Liver (tissue), 9 donors: ENCODE measurements around the gene COX18. TPM values are rescaled to one million over a fixed set of nuclear protein-coding genes. Genes with fewer than 3 reads are reported as not detected.

Experiments used
- DNase-seq: peaks from one replicate; pipeline ENCODE4 v3.0.0-alpha.2; 2017; ENCODE audit warnings: low spot score
- H3K27ac ChIP-seq, 2 donors: one replicate each; pipeline ENCODE4 v1.7.0; 2013; ENCODE audit warnings: inconsistent platforms in 2 of 2, low read length in 2 of 2, control low read depth in 1 of 2, low read depth in 1 of 2, mild to moderate bottlenecking in 1 of 2
- H3K27me3 ChIP-seq, 4 donors: one replicate each; pipeline versions ENCODE4 v1.6.1 to v1.7.0; 2013; ENCODE audit warnings: low read length in 3 of 4, inconsistent platforms in 1 of 4, mild to moderate bottlenecking in 1 of 4, moderate library complexity in 1 of 4; ENCODE audit not compliant: control insufficient read depth in 4 of 4, insufficient read depth in 4 of 4
- H3K36me3 ChIP-seq, 4 donors: one replicate each; pipeline versions ENCODE4 v1.6.1 to v1.7.0; 2013; ENCODE audit warnings: low read length in 3 of 4, mild to moderate bottlenecking in 3 of 4, low read depth in 1 of 4, moderate library complexity in 1 of 4; ENCODE audit not compliant: control insufficient read depth in 4 of 4, insufficient read depth in 3 of 4
- H3K4me1 ChIP-seq, 4 donors: one replicate each; pipeline versions ENCODE4 v1.6.1 to v1.7.0; 2013; ENCODE audit warnings: low read length in 3 of 4, mild to moderate bottlenecking in 3 of 4, moderate library complexity in 1 of 4; ENCODE audit not compliant: control insufficient read depth in 4 of 4, insufficient read depth in 4 of 4
- H3K4me3 ChIP-seq, 3 donors: one replicate each; pipeline versions ENCODE4 v1.6.1 to v1.7.0; 2013; ENCODE audit warnings: low read length in 3 of 3, control low read depth in 1 of 3, low read depth in 1 of 3, mild to moderate bottlenecking in 1 of 3
- H3K9ac ChIP-seq, 2 donors: one replicate each; pipeline ENCODE4 v1.7.0; 2013; ENCODE audit warnings: low read length in 2 of 2, mild to moderate bottlenecking in 2 of 2, moderate library complexity in 2 of 2, control low read depth in 1 of 2, low read depth in 1 of 2
- H3K9me3 ChIP-seq, 4 donors: one replicate each; pipeline versions ENCODE4 v1.6.1 to v1.7.0; 2013; ENCODE audit warnings: low read length in 3 of 4; ENCODE audit not compliant: control insufficient read depth in 4 of 4
- ATF3 ChIP-seq: IDR thresholded peaks from 2 replicates; pipeline ENCODE4 v1.6.1; 2016; ENCODE audit warnings: antibody characterized with exemption
- CTCF ChIP-seq: fragments of 150-350 bp; IDR thresholded peaks from 2 replicates; pipeline ENCODE4 v1.5.1; 2017; ENCODE audit warnings: improper control_type of control experiment, low read depth, low read length; ENCODE audit not compliant: missing input control
- EGR1 ChIP-seq, 2 donors: IDR thresholded peaks; 2 replicates each; pipeline ENCODE4 v1.6.1; 2016 to 2018; ENCODE audit warnings: antibody characterized with exemption in 2 of 2, low read depth in 2 of 2
- FOXA1 ChIP-seq: IDR thresholded peaks from 2 replicates; pipeline ENCODE4 v1.6.1; 2016; ENCODE audit warnings: antibody characterized with exemption
- FOXA2 ChIP-seq: IDR thresholded peaks from 2 replicates; pipeline ENCODE4 v1.6.1; 2016; ENCODE audit warnings: antibody characterized with exemption
- GABPA ChIP-seq, 2 donors: IDR thresholded peaks in 1 of 2; conservative IDR thresholded peaks in 1 of 2; 2 replicates each; pipeline ENCODE4 v1.6.1; 2016; ENCODE audit warnings: antibody characterized with exemption in 2 of 2, mild to moderate bottlenecking in 1 of 2, moderate library complexity in 1 of 2
- HNF4A ChIP-seq, 2 donors: conservative IDR thresholded peaks; 2 replicates each; pipeline ENCODE4 v1.6.1; 2016; ENCODE audit warnings: antibody characterized with exemption in 2 of 2, mild to moderate bottlenecking in 2 of 2
- HNF4G ChIP-seq: IDR thresholded peaks from 2 replicates; pipeline ENCODE4 v1.6.1; 2016; ENCODE audit warnings: antibody characterized with exemption
- JUND ChIP-seq, 2 donors: IDR thresholded peaks; 2 replicates each; pipeline ENCODE4 v1.6.1; 2016; ENCODE audit warnings: antibody characterized with exemption in 2 of 2
- MAX ChIP-seq: IDR thresholded peaks from 2 replicates; pipeline ENCODE4 v1.6.1; 2016; ENCODE audit warnings: antibody characterized with exemption
- NR2F2 ChIP-seq: IDR thresholded peaks from 2 replicates; pipeline ENCODE4 v1.6.1; 2016; ENCODE audit warnings: antibody characterized with exemption
- RAD21 ChIP-seq, 2 donors: IDR thresholded peaks; 2 replicates each; pipeline ENCODE4 v1.6.1; 2016; ENCODE audit warnings: antibody characterized with exemption in 2 of 2, mild to moderate bottlenecking in 2 of 2
- REST ChIP-seq: IDR thresholded peaks from 2 replicates; pipeline ENCODE4 v1.6.1; 2016; ENCODE audit warnings: antibody characterized with exemption, mild to moderate bottlenecking
- RXRA ChIP-seq, 2 donors: IDR thresholded peaks; 2 replicates each; pipeline ENCODE4 v1.6.1; 2017 to 2018; ENCODE audit warnings: antibody characterized with exemption in 2 of 2, mild to moderate bottlenecking in 1 of 2
- SP1 ChIP-seq: IDR thresholded peaks from 2 replicates; pipeline ENCODE4 v1.6.1; 2018; ENCODE audit warnings: antibody characterized with exemption, mild to moderate bottlenecking
- TAF1 ChIP-seq: conservative IDR thresholded peaks from 2 replicates; pipeline ENCODE4 v1.6.1; 2016; ENCODE audit warnings: antibody characterized with exemption, mild to moderate bottlenecking
- YY1 ChIP-seq: IDR thresholded peaks from 2 replicates; pipeline ENCODE4 v1.6.1; 2016; ENCODE audit warnings: antibody characterized with exemption, mild to moderate bottlenecking
- ZBTB33 ChIP-seq: IDR thresholded peaks from 2 replicates; pipeline ENCODE4 v1.6.1; 2016; ENCODE audit warnings: antibody characterized with exemption
- WGBS: extraction: QIAGEN DNeasy Blood & Tissue Kit; methylation state at CpG from one replicate; pipeline ENCODE4 v1.1.7; 2013; 5-methylcytosine and 5-hydroxymethylcytosine counted together
- polyA plus RNA-seq, 2 donors: library from polyadenylated mRNA; stranded (reverse) in 1 of 2; unstranded in 1 of 2; fragments of 200-250 nt in 1 of 2; fragments of >200 nt in 1 of 2; fragmentation: Nextera tagmentation in 1 of 2; extraction: Ambion mirVana in 1 of 2; gene quantifications; one replicate each; pipeline versions ENCODE4 v1.2.1 to v1.2.3, GENCODE V29; 2013 to 2015
- total RNA-seq, 2 donors: library from RNA; depleted of rRNA; stranded (reverse); fragments of >200 nt; gene quantifications; one replicate each; pipeline ENCODE4 v1.2.3, GENCODE V29; 2014
- donor health status: healthy.
- donor health status: healthy.
- donor health status: healthy.
- donor health status: healthy.
- donor health status: healthy.

COX18 gene
- total and polyA plus RNA-seq, 4 donors, result 6.2 to 27.3 (median 18.4) TPM

GRCh38 chr4:73053974-73054480 lies 15.5 kb downstream of the COX18 start:
- WGBS, result 91% methylated on average over 2 of the region's 2 CpGs
- no peak for DNase-seq
- Histone ChIP-seq H3K4me3 (no peak overlapping the region), H3K9ac (no peak overlapping the region), H3K27me3 (no peaks in the 10 kb centered on the region), H3K27ac (no peak overlapping the region), H3K36me3 (peaks cover 6 to 31% (median 31%) of the 10 kb centered on the region in 4 donors), H3K4me1 (no peaks in the 10 kb centered on the region), H3K9me3 (no peaks in the 10 kb centered on the region)
- TF ChIP-seq NR2F2 (no peak), ZBTB33 (no peak), CTCF (no peak), GABPA (IDR thresholded peaks at IDR 0.05 in 1 of 2, conservative IDR thresholded peaks at IDR 0.05 in 1 of 2) (no peak), YY1 (no peak), ATF3 (no peak), FOXA2 (no peak), EGR1 (IDR thresholded peaks at IDR 0.05; ENCODE audit: low read depth in 2 of 2) (no peak), HNF4A (conservative IDR thresholded peaks at IDR 0.05) (no peak), RAD21 (IDR thresholded peaks at IDR 0.05) (no peak), REST (no peak), MAX (no peak), SP1 (no peak), TAF1 (no peak), RXRA (IDR thresholded peaks at IDR 0.05) (no peak), HNF4G (no peak), FOXA1 (no peak), JUND (IDR thresholded peaks at IDR 0.05) (no peak)
